NCI-H524 treated with DMSO at 0.1 percent for 48 hours (cell line): ENCODE results near the gene SLC2A9.
"Not testable (repeated sequence)": the region's sequence is repeated elsewhere in the genome, so short reads cannot be mapped to it uniquely, and the experiment has no call there.

Source experiments
- DNase-seq: peaks from one replicate; lab custom pipeline; 2025; lab: John Stamatoyannopoulos, UW

SLC2A9 gene

DNA sequence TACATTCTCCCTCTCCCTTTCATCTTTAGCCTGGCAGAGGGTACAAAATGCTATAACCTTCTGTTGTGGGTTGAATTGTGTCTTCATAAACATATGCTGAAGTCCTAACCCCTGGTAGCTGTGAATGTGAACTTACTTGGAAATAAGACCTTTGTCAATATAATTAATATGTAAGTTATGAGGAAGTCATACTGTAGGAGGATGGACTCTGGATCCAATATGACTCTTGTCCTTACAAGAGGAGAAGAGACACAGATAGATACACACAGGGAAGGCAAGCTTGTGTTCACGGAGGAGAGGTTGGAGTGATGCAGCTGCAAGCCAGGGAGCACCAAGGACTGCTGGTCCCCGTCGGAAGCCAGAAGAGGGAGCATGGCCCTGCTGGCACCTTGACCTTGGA, 94.7 kb downstream of the SLC2A9 start:
- no peak for DNase-seq

DNA sequence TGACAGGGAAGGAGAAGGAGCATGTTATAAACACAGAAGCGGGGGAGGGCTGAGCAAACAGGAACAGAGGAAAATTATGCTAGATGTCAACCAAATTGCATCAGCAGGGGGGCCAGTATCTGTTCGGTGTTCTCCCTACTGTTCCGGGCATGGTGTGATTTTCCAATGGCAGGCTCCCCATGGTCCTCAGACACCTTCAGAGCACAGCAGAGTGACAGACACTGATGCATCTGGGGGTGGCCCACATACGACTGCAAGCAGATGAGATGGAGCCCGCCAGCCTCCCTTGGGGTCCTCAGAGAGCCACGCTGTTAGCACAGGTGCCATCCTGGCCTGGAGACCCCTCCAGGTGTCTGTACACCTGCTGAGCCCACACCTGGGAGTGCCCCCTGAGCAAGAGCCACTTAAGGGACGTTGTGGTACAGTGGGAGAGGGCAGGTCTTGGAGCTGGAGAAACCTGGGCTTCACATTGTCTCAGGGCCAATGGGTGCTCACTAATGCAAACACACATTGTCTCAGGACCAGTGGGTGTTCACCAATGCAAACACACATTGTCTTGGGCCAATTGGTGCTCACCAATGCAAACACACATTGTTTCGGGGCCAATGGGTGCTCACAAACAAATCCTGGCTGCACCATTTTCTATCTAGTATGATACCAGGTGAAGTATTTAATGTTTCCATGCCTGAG, 95.4 kb downstream of the SLC2A9 start:
- DNase-seq: no peak

DNA sequence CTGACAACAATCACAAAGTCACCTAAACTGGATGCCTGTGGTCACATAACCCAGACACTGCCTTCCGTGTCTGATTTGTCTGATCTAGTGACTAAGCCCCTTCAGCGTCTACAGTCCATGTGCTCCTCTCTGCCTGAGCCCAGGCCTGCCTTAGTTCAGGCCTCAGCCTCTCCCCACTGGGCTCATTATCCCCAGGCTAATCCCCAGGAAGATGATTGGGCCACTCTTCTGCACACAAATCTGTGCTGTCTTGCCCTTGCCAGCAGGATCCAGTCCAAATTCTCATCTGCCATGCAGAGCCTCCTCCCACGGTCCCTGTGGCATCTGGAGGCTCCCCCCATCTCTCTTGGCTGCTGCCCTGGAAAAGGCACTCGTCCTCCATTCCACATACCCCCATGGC, 96.5 kb downstream of the SLC2A9 start:
- DNase-seq: peak; percentile 81

DNA sequence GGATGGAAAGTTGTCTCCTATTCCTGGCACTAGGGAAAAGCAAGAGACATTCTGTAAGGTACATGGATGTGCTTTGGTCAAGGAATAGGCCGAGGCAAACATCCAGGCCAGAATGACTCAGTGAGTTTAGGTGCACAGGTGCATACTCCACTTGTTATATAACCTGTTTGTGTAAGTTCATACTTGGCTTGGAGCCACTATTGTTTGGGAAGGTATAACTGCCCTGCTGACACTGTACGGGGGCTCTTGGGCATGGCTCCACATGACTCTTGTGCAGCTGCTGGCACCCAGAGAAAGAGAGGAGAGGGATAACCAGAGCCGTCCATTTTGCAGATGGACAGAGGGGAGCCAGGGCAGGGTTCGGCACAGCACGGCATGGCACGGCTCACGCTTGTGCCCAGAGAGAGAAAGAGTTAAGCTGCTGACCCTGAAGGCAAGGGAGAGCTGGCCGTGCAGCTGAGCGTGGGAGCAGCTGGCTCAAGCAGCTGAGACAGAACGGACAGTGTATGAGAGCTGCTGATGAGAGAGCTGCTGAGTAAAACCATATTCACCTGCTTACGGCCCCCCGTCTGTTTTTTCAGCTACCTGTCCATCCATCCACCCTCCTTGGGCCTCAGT, 98.0 kb downstream of the SLC2A9 start:
- DNase-seq: no peak

DNA sequence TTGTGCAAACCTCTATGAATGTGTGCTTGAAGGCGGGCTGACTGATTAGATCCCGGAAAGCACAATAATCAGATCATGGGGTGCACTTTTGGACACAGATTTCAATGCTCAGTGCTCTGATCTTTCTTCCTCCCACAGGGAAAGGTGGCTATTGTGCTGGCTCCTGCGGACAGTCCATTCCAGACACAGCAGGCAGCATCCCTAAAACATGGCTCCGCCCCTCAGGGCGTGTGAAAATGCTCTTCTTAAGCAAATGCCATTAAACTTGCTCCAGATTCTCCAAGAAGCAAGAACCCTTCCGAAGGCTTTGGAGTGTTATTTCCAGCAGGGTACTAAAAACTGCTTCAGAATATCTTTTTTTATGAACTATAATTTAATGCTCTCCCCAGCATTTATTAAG, 100.0 kb downstream of the SLC2A9 start:
- DNase-seq: no peak

DNA sequence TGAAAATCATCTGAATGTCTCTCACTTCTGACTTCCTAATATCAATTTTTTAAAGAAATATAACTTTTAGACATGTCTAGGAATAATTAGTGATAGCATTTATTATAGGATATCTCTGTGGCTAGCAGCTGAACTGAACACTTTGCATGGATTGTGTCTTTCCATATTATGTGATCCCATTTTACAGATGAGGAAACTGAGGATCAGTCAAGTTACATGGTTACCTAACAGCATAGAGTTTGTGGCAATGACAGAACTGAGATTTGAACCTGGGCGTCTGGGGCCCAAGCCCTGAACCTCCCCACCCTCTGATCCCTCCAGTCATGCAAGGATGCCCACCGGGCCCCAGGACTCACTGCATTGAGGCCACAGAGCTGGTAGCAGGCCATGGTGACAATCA, 101.3 kb downstream of the SLC2A9 start:
- DNase-seq: no peak

DNA sequence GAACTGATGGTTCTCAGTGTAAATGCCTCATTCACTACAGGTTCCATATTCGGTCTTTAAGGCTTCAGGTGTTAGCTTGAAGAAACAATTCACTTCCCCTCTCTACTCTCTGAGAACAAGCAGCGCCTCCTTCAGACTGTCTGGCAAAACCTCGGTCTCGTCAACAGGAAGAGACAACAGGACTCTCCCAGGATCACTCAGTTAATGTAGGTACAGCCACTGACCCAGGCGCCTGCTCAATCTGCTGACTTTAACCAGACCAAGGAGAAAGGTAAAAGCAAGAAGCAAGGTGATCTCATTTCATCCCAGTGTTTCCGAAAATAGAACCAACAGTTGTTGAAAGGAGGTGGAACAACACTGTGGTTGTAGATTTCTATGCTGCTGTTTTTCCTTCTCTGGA, 102.2 kb downstream of the SLC2A9 start:
- DNase-seq: no peak

DNA sequence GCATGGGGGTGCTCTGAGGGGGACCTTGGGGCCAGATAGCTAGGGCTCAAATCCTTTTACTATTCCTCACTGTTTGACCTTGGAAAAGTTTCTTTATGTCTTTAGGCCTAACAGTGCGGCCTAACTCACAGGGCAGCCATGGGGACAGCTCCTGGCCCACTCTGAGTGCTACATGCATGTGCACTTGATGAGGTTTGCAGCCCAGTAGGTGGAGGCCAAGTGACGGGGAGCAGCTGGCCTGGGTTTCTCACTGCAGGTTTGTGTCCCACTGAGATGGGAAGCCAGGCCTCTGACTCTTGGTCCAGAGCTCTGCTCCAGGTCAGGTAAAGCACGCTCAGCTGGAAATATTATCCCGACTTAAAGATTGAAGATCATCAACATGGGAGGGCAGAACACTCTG, 102.8 kb downstream of the SLC2A9 start:
- no peak for DNase-seq

DNA sequence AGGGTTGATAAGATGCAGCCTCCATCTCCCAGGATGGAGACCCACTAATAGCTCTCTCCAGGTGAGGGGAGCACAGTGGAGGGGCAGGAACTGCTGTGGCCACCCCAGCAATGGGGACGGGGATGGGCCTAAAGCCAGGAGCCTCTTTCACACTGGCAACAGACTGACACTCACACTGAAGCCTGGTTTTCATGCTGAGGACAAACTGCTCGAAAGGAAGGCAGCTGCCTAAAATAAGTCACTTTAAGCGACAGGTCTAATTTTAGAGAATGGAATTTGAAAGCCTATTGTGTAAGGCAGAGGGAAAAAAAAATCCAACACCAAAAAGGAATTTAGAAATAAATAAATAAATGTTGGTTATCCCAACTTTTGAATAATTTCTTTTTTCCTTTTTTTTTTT, 104.4 kb downstream of the SLC2A9 start:
- no peak for DNase-seq

DNA sequence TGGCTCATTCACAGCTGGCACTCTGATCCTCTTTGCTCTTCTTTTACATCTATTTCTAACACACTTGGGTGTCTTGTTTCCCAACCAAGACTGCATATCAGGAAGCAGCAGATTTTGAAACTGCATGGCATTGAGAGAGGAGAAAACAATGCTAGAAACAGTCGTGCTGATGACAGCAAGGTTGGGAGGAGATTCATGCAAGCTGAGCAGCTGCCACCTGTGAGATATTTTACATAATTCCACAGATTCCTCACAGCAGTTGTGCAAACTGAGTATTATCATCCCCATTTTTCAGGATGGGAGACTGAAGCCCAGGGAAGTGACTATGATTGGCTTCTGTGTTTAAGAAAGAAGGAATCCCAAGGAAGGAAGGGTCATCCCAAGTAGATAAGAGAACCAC, 105.0 kb downstream of the SLC2A9 start:
- peak; percentile 32 for DNase-seq

DNA sequence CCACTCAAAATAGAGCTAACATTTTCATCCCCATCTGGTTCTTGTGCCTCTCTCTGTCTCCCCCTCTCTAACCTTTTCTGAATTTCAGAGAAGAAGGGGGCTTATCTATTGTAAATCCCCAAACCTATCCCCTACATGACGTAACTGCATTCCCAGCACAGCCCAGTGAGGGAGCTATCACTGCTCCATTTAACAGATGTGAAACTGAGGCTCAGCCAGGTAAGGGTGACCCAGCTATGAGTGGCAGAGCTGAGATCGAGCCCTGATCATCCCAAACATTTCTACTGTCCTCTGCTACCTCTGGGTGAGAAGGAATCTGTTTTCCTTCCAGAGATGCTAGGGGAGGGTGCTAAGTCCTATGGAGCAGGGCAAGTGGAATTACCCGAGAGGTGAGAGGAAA, 107.5 kb downstream of the SLC2A9 start:
- DNase-seq: peak; percentile 7

DNA sequence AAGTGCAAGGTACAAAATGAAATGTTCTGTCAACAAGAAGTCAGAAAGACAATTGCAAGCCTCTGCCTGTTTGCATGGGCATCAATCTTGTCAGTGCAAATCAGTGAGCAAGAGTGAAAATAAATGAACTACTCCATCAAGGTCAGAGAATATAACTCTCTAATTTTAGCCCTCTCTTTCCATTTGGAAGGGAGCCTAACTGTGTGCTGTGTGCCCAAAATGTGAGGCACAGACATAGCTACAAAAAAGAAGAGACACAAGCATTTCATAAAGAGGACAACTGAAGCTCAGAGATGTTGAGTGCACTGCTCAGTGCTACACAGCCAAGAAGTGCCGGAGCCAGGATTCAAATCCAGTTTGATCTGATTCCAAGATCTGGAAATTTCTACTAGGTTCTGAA, 114.3 kb downstream of the SLC2A9 start:
- no peak for DNase-seq

DNA sequence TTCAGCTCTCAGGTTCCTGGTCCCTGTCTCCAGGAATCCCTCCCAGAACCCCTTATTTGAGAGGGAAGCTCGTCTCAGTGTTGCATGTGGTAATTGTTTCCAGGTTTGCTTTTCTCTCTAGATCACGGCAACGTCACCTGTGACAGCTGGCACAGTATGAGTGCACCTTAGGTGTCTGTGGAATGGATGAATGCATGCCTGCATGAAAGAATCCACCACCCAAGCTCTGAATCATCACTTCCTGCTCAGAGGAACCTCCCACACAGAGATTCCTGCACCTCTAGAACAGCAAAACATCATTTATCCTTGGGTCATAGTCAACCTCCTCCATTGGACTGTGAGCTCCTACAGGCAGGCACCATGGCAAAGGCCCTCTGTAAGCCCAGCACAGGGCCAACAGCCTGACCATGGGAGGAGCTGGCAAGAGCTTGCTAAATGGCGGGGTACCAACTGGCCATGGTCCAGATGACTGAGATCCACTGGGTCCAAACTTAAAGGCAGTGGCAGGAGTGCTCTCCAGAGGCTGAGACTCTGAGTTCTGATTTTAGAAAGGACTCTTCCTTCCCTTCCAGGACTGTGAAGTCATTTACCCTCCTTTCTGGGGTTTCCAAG, 116.2 kb downstream of the SLC2A9 start:
- no peak for DNase-seq

DNA sequence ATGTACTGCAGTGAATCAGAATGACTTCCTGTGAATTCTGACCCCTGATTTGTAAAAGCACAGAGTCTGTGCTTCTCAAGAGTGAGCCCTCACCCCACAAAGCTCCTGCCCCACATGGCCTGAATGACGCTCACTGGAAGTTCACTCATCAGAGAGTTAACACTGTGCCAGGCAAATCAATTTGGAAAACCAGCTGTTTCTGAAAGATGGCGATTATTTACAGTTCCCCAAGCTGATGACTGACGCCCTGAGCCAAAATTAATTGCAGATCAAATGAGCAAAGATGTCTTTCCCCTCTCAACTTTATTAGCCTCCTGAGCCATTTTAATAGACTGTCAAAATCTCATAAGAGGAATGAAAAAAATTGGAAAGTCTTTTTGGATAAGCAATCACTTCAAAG, 118.0 kb downstream of the SLC2A9 start:
- no peak for DNase-seq

DNA sequence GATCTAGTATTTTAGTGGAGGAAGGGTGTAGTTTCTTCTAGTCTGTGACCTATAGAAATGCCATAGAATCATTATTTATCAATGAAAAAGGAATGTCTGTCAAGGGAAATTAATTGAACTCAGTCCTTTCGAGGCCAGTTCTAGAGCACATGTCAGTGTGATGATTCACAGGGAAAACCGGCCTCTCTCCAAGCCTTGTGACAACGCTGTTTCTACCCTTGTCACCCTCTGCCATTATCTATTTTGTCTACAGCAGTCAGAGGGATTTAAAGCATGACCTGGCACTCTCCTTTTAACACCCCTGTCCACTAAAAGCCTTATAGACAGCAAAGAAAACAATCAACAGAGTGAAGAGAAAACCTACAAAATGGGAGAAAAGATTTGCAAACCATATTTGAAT, 120.0 kb downstream of the SLC2A9 start:
- DNase-seq: no peak

DNA sequence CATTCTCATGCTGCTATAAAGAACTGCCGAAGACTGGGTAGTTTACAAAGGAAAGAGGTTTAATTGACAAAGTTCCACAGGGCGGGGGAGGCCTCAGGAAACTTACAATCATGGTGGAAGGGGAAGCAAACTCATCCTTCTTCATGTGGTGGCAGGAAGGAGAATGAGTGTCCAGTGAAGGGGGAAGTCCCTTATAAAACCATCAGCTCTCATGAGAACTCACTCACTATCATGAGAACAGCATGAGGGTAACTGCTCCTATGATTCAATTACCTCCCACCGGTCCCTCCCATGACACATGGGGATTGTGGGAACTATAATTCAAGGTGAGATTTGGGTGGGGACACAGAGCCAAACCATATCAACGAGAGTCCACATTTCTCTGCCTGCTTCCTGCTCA, 120.7 kb downstream of the SLC2A9 start:
- not testable (repeated sequence) for DNase-seq

DNA sequence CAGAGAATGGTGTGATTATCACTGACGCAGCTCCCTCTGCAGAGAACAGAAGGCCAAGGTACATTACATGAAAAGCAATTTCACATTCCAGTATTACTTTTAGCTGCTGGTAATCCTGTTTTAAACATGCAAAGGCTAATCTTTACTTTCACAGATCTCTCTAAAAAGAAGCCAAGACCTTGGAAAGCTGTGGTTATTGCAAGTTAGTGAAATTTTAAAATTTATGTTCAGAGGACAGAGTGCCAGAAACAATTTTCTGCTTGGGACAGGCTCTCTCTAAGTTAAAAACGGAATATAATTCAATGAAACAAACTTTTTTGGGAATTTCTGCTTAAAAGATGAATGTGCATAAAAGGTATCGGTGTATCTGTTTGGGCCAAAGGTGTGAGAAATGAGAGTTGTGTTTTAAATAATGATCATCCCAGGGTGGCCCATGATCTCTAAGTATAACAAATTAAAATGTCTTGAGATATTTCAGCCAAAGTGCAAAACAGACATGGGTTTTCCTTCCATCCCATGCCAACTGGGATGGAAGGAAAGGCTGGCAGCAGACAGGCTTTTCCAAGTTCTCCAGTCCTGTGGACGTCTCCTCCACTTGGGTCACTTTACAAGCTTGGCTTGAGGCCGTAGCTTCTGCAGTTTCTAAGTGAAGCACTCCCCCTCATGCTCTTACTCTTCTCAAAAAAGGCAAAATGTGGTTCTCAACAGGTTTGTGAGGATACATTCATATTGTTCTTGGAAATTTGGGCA, 121.8 kb downstream of the SLC2A9 start:
- no peak for DNase-seq

DNA sequence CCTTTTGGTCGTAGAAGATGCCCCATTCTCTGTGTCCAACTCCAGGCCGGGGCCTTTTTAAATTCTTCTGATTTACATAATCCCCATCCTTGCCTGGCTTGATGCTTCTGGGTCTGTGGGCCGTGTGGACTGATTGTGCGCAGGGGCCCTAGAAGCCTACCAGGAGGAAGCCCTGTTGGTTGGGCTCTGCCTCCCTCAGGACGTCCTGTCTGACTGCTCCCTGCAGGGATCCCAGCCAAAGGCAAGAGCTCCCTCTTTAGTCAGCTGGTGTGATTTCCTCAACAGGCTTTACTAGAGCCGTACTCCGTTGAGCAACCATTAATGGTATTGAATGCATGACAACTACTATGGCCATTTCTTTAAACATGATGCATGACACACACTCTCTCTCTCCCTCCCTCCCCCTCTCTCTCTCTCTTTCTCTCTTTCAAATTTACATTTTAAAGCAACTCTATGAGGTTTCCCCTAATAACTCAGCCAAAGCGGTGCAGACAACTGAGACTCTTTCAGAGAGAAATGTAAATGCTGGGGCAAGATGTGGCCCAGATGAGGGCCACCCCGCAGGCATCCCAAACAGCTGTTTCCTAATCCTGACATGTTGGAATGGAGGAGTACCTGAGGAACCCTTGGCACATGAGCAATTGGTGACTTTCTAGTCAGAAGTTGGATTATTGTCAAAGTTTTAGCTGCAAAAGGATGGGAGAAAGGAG, 122.5 kb downstream of the SLC2A9 start:
- no peak for DNase-seq

DNA sequence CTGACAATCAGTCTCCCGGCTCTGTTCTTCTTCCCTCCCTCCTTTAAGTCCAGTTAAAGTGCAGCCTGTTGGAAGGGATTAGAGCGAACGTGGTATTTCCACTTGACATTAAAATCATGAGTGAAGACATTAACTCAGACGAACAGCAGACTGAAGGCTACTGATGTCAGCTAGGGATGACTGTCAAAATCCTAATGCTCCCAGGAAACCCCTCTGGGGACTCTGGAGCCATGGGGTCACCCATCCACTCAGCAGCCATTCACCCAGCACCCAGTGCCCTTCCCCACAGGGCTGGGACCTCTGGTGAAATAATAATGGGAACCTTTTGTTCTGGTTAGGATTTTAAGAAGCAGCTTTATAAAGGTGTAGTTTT, 126.0 kb downstream of the SLC2A9 start:
- DNase-seq: peak; percentile 81

DNA sequence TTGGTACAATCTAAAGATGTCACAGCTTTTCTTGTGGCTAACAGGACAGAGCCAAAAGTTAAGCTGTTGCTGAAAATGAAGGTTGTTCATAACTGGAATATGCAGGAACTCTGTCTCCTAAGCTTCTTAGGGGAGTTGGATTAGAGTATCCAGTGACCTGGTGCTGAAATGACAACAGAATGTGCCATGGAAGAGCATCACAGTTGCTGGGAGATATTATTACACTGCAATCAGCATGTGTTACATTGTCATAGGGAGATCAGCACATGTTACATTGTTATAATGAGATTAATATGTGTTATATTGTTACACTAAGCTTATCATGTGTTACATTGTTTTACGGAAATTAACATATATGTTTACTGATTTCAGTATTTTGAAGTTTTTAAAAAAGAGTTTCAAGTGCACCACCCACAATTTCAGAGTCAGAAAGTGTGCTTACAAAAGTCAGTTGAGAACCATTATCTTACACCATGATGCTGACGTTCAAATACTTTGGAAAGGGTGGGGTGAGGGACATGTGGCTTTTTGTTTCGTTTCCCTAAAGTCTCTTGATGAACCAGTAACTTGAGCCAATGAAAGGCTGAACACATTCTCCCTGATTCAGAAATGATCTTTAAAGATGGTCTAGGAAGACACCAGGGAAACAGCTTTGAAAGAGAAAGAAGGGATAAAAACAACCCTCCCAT, 126.5 kb downstream of the SLC2A9 start:
- peak; percentile 43 for DNase-seq

DNA sequence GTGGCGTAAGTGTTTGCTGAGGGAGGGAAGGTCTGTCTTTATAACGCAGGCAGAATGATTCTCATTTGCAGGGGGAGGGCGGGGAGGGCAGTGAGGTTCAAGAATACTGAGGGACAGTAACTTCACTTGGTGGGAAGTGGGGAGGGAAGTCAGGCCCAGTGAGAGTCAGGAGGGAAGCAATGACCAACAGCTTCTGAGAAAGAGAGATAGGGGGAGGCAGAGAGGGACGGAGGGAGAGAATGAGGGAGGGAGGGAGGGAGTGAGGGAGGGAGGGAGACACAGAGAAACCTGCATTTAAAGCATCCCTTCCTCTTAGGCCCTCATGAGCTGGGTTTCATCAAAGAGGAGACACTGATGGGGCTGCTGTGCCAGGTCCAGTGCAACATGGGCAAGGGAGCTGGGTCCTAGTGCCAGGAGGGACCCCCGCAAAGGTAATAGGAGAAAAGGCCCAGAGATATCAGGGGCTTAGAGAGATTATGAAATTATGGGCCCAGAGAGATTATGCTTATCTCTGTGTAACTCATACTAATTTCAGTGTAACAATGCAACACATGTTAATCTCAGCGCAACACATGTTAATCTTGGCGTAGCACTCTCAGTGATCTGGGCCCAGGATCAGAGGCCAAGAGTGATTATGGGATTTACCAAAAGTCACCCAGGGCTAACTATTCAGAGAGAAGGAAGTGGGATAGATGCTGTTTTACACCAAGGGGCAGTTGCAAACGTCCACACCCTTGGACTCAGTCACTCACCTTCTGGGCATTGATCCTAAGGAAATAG, 127.8 kb downstream of the SLC2A9 start:
- DNase-seq: no peak
